Endothelial cell of umbilical vein (primary cell): ENCODE data around the gene TRIM32. TPM values are rescaled to one million over a fixed set of nuclear protein-coding genes. Genes with fewer than 3 reads are reported as not detected.

Experiments
- BruUV-seq: library from RNA; stranded (reverse); fragments of 400-500 nt; replicated peaks from 2 replicates; lab custom pipeline; 2021; lab: Mats Ljungman, UMichigan
- CTCF ChIA-PET: fragments of 300-600, 350-600 bp; sonication (Branson Sonifier 250); formaldehyde crosslinking; loops from one replicate; lab custom pipeline; 2021; ENCODE audit warnings: antibody characterized with exemption, inconsistent platforms; lab: Charles Lee
- POLR2A ChIA-PET: fragments of 300-600, 350-600 bp; sonication (Branson Sonifier 250); formaldehyde crosslinking; loops from one replicate; lab custom pipeline; 2021; ENCODE audit warnings: antibody characterized with exemption, inconsistent platforms; lab: Charles Lee
- DNase-seq: peaks from one replicate; pipeline ENCODE4 v3.0.0-alpha.2; 2011; ENCODE audit warnings: low read depth, low spot score
- FAIRE-seq: peaks from 2 replicates; lab custom pipeline; 2011; peaks lifted over from hg19 to GRCh38; lab: Jason Lieb, UNC
- H2AFZ ChIP-seq: 2 replicates; pipeline ENCODE4 v1.6.0; 2012; ENCODE audit warnings: low read depth, low read length, control low read depth, inconsistent platforms
- H3K27ac ChIP-seq: 2 replicates; pipeline ENCODE4 v1.5.1; 2011; ENCODE audit warnings: low read depth, mild to moderate bottlenecking, control low read depth, low read length, moderate library complexity; ENCODE audit not compliant: insufficient read depth
- H3K27me3 ChIP-seq, 2 experiments: 2 replicates each; pipeline versions ENCODE4 v1.6.0 to v1.6.1; 2011; ENCODE audit warnings: low read length in 2 of 2, mixed read lengths in 1 of 2; ENCODE audit not compliant: control insufficient read depth in 2 of 2, insufficient read depth in 2 of 2
- H3K36me3 ChIP-seq, 2 experiments: 2 replicates in 1 of 2; 3 replicates in 1 of 2; pipeline ENCODE4 v1.5.1; 2011; ENCODE audit warnings: low read length in 2 of 2, mild to moderate bottlenecking in 1 of 2, moderate library complexity in 1 of 2; ENCODE audit not compliant: control insufficient read depth in 2 of 2, insufficient read depth in 2 of 2; ENCODE audit errors: extremely low read depth in 1 of 2
- H3K4me1 ChIP-seq: 3 replicates; pipeline ENCODE4 v1.5.1; 2011; ENCODE audit warnings: mild to moderate bottlenecking, low read length; ENCODE audit not compliant: control insufficient read depth, insufficient read depth; ENCODE audit errors: extremely low read depth
- H3K4me2 ChIP-seq: 2 replicates; pipeline ENCODE4 v1.6.1; 2011; ENCODE audit warnings: low read length, control low read depth, mixed read lengths; ENCODE audit not compliant: insufficient read depth
- H3K4me3 ChIP-seq, 3 experiments: fragments of 200-600 bp in 1 of 3; sonication (generic), shearing (Covaris generic) in 1 of 3; replicated peaks in 1 of 3; 2 replicates each; pipeline ENCODE4 v1.5.1; 2011 to 2016; ENCODE audit warnings: control low read depth in 3 of 3, low read length in 3 of 3, mild to moderate bottlenecking in 2 of 3, inconsistent platforms in 1 of 3, low read depth in 1 of 3, moderate library complexity in 1 of 3; ENCODE audit not compliant: insufficient read depth in 1 of 3
- H3K79me2 ChIP-seq: 2 replicates; pipeline ENCODE4 v1.6.0; 2012; ENCODE audit warnings: low read length, inconsistent platforms; ENCODE audit not compliant: control insufficient read depth, insufficient read depth
- H3K9ac ChIP-seq: replicated peaks from 2 replicates; pipeline ENCODE3; 2011; ENCODE audit warnings: low read length, control low read depth; ENCODE audit not compliant: insufficient read depth; ENCODE audit errors: extremely low read depth
- H3K9me1 ChIP-seq: replicated peaks from 3 replicates; pipeline ENCODE4 v1.6.0; 2011; ENCODE audit warnings: mild to moderate bottlenecking, low read length; ENCODE audit not compliant: control insufficient read depth, insufficient read depth; ENCODE audit errors: extremely low read depth
- H3K9me3 ChIP-seq: replicated peaks from 2 replicates; pipeline ENCODE4 v1.5.1; 2012; ENCODE audit warnings: low read length, inconsistent platforms; ENCODE audit not compliant: control insufficient read depth, insufficient read depth
- H4K20me1 ChIP-seq: replicated peaks from 2 replicates; pipeline ENCODE3; 2011; ENCODE audit warnings: mild to moderate bottlenecking, low read length; ENCODE audit not compliant: control insufficient read depth, insufficient read depth; ENCODE audit errors: extremely low read depth
- CTCF ChIP-seq, 2 donors: IDR thresholded peaks; 1 replicate in 1 of 2; 2 replicates in 1 of 2; pipeline ENCODE4 v1.5.1; 2011; ENCODE audit warnings: low read length in 2 of 2, mild to moderate bottlenecking in 2 of 2, moderate library complexity in 2 of 2, control low read depth in 1 of 2, inconsistent platforms in 1 of 2, low read depth in 1 of 2; ENCODE audit not compliant: insufficient read depth in 1 of 2; ENCODE audit errors: extremely low read depth in 1 of 2
- EZH2 ChIP-seq: IDR thresholded peaks from 2 replicates; pipeline ENCODE4 v1.6.1; 2012; ENCODE audit warnings: borderline replicate concordance, low read depth, mild to moderate bottlenecking, moderate library complexity, low read length, inconsistent platforms; ENCODE audit not compliant: severe bottlenecking
- MAX ChIP-seq: IDR thresholded peaks from 2 replicates; pipeline ENCODE4 v1.6.1; 2011; ENCODE audit not compliant: insufficient read depth, insufficient read length
- dilution Hi-C: fragments of 300-500 bp; cut with MboI; formaldehyde crosslinking; loops from one replicate; pipeline ENCODE4 v1.15.0; 2019; ENCODE audit warnings: low sequenced_read_pairs; ENCODE audit not compliant: extremely low pct_ligation_motif_present
- intact Hi-C: fragments of 100-400 bp; cut with micrococcal nuclease; formaldehyde crosslinking; loops from one replicate; pipeline ENCODE4 v1.10.0; 2022
- polyA plus RNA-seq, 4 experiments: library from polyadenylated mRNA; depleted of rRNA in 3 of 4; stranded (reverse) in 3 of 4; unstranded in 1 of 4; fragments of >200 nt; gene quantifications; 2 replicates each; pipeline versions ENCODE4 v1.2.1 to v1.2.3, GENCODE V29; 2011 to 2012; ENCODE audit warnings: missing spikeins in 1 of 4
- total RNA-seq: library from RNA; stranded (reverse); gene quantifications from 2 replicates; pipeline ENCODE4 v1.2.3, GENCODE V29; 2021

Gene TRIM32
- total and polyA plus RNA-seq, 2 donors (not counting 3 experiments of a cell fraction or from before 2014, with no cell fraction given) = 10.8 to 18.4 TPM

GRCh38 chr9:116646661-116647514 lies 40.2 kb upstream of the TRIM32 start:
- H3K9me1 ChIP-seq = no peaks in the 10 kb centered on the region
- no peaks in the 10 kb centered on the region for H3K27me3 ChIP-seq
- dilution Hi-C loops = no loop called here
- ChIA-PET POLR2A (no interaction called here), CTCF (interaction anchor here (0.8 to 1.4 kb wide), 3 partner anchors 1054 to 1058 kb away, joined by 3 to 9 read pairs (median 5); no protein-coding TSS in a partner anchor)
- H3K79me2 ChIP-seq = no peaks in the 10 kb centered on the region
- no peak overlapping the region for H3K4me3 ChIP-seq
- intact Hi-C loops = no loop called here
- peak; percentile 35 for DNase-seq
- no peaks in the 10 kb centered on the region for H3K36me3 ChIP-seq
- H3K4me1 ChIP-seq = no peaks in the 10 kb centered on the region
- no peak overlapping the region for H3K27ac ChIP-seq
- H3K9me3 ChIP-seq = no peaks in the 10 kb centered on the region
- TF ChIP-seq CTCF (IDR thresholded peaks at IDR 0.05; ENCODE audit: extremely low read depth in 1 of 2, insufficient read depth in 1 of 2, low read depth in 1 of 2, low read length in 2 of 2) (peak in 1 of 2 donors; percentile 32), MAX (no peak)
- H2AFZ ChIP-seq = no peak overlapping the region
- no peak overlapping the region for H3K9ac ChIP-seq
- no peak overlapping the region for H3K4me2 ChIP-seq
- BruUV-seq = no TSS peak
- H4K20me1 ChIP-seq = no peaks in the 10 kb centered on the region
- peak; percentile 26 for FAIRE-seq

- no peak overlapping the region for H3K9ac ChIP-seq
- DNase-seq = no peak
- POLR2A ChIA-PET = no interaction called here
- no peaks in the 10 kb centered on the region for H3K9me1 ChIP-seq
- no peaks in the 10 kb centered on the region for H3K4me1 ChIP-seq
- H3K79me2 ChIP-seq = no peaks in the 10 kb centered on the region
- no peaks in the 10 kb centered on the region for H3K36me3 ChIP-seq
- no peak for TF ChIP-seq EZH2
- no TSS peak for BruUV-seq
- no peaks in the 10 kb centered on the region for H3K9me3 ChIP-seq
- H3K4me3 ChIP-seq = no peak overlapping the region
- dilution Hi-C loops = no loop called here
- no peak overlapping the region for H3K4me2 ChIP-seq
- no peaks in the 10 kb centered on the region for H3K27me3 ChIP-seq
- CTCF ChIA-PET = interaction anchor here (0.8 to 1.4 kb wide), 2 partner anchors 1054 to 1056 kb away, joined by 5 to 9 read pairs; no protein-coding TSS in a partner anchor
- no peak overlapping the region for H2AFZ ChIP-seq
- no peaks in the 10 kb centered on the region for H4K20me1 ChIP-seq
- no peak overlapping the region for H3K27ac ChIP-seq
- no peak for FAIRE-seq
- intact Hi-C loops = no loop called here
Measured at GRCh38 chr9:116647515-116647809, 39.6 kb upstream of the TRIM32 start.
